HG03045 (cell line): ENCODE results near the gene FGD5.

Experiments used
- ATAC-seq: cut with Tn5 transposase; IDR thresholded peaks from one replicate; pipeline ENCODE4 v1.9.1; 2021; ENCODE audit warnings: mild to moderate bottlenecking, moderate library complexity; ENCODE audit not compliant: unreplicated experiment

FGD5 gene

DNA sequence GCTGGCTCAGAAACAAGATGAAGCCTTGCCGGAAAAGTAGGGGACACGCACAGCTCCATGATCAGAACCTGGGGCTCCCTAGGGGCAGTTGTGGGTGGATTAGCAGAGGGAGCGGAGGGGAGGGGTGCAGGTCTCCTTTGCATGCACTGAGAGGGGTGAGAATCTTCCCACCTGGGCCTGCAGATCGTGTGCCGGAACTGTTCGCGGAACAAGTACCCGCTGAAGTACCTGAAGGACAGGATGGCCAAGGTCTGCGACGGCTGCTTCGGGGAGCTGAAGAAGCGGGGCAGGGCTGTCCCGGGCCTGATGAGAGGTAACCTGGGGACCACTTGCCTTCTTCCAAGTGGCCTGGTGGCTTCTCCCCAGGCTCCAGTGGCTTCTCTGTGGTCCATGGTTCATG lies 104.1 kb downstream of the FGD5 start:
- no peak for ATAC-seq

DNA sequence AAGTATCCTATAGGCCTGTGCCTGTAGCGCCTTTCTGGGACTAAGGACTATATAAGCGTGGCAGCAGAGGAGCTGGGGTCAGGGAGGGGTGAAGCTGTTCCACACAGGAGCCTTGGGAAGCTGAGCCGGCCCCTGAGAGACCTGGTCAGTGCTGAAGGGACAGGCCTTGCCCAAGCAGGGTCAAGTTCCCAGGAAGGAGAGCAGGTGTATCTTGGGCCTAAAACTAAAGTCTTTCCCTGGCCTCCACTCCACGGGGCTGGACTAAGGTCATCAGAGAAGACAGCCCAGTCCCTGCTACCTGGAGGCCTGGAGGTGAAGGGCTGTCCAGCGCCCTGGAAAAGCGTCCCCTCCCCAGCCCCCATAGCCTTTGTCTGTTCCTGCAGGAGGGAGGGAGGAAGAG lies 104.7 kb downstream of the FGD5 start:
- ATAC-seq = no peak

DNA sequence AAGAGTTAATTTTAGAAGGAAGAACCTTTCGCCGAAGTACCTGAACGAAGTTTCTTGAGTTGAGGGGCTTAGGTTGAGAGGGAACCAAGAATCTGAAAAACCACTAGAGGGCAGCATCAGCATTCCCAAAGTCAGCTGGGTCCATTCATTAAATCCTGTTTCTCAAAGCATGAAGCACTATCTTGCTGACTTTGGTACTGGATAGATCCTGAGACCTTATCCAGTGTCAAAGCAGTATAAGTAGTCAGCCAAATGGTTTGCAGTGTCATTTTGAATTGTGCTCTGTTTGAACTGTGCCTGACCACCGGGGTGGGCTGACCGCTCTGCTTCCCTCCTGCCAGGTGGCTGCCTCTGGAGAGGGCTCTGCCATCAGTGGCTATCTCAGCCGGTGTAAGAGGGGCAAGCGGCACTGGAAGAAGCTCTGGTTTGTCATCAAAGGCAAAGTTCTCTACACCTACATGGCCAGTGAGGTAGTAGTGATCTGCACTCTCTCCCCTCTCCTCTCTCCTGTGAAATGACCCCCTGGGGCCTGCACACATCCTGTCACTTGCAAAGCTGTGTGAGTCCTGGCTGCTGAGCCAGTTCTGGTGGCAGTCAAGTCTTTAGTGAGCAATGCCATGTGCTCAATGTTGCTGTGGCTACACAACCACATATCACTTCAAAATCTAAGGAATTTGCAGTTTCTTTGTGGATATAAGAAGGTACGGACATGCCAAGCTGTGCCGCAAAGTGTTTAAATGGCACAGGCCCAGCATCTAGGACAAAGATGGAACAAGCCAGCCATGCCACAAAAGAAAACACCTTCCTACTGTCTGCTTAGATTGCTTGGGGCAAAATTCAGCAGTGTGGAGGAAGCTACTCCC lies 107.2 kb downstream of the FGD5 start:
- ATAC-seq = no peak

DNA sequence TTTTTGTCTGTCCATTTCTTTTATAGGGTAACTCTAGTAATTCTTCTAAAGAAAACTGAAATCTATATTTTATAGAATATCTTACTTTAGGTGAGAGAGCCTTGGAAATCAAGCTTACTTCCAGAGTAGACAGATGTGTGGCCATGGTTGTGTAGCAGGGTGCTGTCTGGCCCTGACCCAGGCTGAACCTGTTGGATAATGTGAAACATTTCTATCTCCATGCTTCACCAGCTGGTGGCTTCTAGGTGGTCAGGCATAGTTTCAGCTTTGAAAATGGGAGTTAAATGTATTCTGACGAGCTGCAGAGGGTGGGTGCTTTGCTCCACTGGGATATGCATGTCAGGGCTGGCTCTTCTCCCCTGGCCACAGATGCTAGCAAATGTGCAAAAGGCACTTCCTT lies 107.8 kb downstream of the FGD5 start:
- ATAC-seq = no peak

DNA sequence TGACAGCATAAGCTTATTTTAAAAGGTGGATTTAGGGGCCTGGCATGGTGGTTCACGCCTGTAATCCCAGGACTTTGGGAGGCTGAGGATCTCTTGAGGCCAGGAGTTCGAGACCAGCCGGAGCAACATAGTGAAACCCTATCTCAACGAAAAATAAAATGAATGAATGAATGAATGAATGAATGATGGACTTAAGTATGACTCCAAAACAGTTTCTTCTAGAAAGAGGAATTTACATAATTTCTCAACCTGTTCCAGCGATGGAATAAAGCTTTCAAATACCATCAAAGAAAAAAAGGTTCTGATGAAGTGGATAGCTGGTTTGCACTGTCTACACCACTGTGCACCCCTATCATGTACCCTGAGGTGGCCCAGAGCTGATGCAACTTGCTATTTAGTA lies 108.5 kb downstream of the FGD5 start:
- ATAC-seq = no peak

DNA sequence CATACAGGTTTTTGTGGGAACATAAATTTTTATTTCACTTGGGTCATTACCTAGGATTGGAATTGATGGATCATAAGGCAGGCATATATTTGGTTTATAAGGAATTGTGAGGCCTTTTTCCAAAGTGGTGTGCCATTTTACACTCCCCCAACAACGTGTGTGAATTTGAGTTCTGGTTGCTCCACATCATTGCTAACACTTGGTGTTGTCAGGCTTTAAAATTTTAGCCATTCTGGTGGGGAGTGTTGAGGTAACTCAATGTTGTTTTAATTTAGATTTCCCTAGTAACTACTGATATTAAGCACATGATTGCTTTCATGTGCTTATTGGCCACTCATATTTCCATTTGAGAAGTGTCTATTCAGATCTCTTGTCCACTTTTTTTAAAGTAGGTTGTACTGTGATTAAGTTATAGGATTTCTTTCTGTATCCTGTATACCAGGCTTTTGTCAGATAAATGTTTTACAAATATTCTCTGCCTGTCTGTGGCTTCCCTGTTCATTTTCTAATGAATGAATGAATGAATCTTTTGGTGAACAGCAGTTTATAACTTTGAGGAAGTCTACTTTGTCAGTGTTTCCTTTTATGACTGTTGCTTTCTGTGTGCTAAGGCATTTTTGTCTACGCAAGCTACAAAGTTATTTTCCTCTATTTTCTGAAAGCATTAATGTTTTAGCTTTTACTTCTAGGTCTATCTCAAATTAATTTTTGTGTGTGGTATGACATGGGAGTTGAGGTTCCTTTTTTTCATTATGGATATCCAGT lies 110.7 kb downstream of the FGD5 start:
- no peak for ATAC-seq

DNA sequence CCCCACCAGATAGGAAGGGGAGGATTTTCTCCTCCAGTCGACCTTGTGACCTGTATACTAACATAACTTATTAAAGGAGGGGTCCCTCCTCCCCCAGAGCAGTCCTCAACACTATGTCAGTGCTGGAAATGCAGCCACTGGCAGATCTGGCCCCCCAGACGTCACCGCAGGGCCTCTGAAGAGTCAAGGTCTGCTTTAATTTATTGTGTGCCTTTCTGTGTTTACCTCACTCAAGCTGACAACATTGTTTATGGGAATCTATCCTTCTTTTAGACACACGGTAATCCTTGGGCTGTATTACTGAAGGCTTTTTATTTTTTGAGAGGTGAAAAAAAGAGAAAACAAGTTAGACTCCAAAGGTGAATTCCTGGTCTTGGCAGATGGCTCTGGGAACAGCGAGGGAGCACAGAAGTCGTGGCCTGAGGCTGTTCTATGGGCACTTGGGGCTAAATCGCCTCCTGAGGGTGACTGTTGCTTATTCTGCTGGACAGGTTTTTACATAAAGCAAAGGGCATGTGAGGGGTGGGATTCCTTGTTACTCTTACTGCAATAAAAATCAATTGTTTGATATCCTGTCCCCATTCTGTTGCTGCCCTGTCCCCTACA lies 115.2 kb downstream of the FGD5 start:
- no peak for ATAC-seq

DNA sequence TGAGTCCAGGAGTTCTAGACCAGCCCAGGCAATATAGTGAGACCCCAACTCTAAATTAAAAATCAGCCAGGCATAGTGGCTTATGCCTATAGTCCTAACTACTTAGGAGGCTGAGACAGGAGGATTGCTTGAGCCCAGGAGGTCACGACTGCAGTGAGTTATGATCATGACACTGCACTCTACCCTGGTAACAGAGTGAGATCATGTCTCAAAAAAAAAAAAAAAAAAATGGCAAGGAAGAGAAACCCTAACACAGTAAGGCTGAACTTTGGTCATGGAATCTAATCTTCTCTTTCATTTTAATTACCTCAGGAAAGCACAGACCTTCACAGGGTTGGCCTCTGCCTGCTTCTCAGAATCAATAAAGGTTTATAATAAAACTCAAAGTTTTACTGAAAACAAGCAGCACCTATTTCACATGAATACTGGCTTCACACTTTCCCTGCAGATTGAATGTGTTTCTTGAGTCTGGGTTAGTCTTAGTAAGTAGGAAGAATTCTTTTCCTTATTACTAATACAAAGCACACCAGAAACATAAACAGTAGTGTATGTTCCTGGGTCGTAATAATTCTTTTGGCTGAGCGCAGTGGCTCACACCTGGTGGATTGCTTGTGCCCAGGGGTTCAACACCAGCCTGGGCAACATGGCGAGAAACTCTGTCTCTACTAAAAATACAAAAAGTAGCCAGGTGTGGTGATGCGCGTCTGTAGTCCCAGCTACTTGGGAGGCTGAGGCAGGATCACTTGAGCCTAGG lies 117.0 kb downstream of the FGD5 start:
- no peak for ATAC-seq

DNA sequence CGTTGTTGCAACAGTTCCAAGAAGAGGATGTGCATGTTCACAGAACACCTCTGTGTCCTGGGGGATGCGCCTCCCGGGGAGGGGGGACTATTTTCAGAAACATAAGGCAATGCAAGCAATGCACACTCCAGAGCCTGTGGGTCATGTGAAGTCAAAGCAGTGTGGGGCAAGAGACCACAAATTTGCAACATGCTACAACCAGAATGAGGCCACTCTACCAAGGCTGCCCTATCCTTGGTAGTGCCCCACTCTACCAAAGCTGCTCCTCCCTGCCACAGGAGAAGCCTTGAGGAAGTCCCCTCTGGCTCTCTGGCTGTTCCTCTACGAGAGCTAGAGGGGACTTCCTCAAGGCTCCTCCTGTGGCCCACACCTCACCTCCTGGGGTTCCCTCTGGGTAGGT lies 120.2 kb downstream of the FGD5 start:
- ATAC-seq = no peak

DNA sequence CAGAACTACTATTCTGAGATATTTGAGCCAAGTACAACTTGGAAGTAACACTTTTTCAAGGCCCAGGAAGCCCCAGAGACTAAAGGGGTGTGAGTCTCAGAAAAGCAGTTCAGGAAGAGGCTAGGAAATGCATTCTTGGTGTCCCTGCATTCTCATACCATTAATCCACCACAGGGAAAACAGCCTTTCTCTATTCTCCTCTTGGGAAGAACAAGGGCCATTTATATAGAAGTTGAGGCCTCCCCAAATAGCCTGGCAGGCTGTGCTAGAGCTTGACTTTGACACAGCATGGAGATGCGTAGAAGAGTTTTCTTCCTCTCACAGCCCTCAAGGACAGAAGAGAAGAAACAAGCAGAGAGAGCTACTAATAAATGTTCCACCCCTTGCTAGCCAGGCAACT lies 123.1 kb downstream of the FGD5 start:
- no peak for ATAC-seq

DNA sequence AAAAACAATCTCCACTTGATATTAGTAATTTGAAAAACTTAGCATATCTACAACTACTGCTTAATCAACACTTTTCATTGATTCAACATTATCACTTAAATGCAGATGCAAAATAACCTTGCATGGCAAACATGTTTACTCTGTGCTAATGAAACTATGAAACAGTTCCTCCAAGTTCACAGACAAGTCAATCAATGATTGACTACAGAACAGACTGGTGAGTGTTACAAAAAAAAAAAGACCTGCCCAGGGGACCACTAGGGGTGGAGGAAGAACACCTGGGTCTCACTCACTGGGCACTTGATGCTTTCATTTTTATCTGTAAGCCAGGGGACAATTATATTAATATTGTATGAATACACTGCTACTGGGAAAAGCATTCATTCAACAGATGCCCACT lies 124.3 kb downstream of the FGD5 start:
- ATAC-seq = no peak

DNA sequence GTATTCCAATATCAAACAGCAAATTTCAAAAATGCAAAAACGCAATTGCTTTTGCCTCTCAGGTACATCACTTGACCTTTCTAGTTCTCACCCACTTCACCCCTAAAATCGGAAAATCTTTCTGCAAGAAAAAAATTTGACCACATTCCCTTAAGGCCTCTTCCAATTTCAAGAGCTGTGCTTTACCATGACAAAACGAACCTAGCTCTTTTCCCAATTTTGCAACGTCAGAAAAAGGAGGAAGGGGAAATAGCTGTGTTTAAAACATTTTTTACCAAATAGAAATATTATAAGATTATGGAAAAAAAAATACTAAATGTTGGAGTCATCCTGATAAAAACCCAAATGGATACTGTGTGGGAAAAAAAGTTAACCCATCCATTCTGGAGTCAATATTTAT lies 127.5 kb downstream of the FGD5 start:
- ATAC-seq = no peak

DNA sequence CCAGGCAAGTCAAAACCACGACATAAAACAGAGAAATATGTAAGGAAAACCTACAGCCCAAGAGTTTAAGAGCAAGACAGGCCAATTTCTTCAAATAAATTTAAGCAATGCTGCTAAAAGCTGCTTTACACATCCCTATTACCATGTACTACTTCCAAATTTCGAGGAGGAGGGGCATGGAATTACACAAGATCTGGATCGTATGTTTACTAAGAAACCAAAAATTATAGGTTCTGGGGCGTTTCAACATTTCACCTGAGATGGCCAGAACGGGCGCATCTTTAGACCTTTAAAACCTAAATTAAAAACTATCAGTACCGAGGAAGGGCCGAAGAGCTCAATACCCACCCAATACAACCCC lies 128.0 kb downstream of the FGD5 start:
- no peak for ATAC-seq

DNA sequence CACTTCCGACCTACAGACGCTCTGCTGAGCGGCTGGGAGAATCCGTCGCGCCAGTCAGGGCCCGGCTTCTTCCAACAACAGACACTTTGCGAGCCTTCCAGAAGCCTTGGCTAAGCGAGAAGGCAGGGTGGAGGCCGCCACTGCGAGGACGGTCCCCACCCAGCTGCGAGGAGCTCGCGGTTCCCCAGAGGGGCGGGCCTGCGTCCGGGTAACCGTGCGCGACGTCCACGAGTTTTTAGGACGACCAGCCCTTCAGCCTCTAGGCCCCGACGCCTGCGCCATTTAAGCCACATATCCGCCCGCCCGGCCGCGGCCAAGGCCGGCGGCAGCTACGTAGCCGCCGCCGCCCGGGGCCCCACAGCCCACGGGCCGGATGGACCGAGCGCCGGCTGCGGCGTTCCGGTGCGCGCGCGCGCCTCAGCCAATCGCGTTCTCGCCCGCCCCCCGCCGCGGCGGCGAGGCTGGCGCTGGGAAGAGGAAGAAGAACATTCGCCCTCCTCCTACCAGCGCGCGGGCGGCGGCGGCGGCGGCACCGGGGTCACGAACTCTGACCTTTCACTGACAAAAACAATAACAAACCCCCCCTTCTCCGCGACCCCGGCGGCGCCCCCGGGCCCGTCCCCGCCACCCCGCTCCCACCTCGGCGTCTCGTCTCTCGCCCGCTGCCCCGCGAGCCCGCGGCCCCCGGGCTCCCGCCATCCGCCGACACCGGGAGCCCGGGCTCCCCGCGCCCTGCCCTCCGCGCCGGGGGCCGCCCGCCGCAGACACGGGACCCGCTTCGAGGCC lies 128.5 kb downstream of the FGD5 start, which contains the start of gene NR2C2:
TSS of gene NR2C2 (plus strand) at position 484 of the 786 bp plus-strand sequence. CDS start 56,332 bp downstream, outside the sequence.
- peak; percentile 66 for ATAC-seq

DNA sequence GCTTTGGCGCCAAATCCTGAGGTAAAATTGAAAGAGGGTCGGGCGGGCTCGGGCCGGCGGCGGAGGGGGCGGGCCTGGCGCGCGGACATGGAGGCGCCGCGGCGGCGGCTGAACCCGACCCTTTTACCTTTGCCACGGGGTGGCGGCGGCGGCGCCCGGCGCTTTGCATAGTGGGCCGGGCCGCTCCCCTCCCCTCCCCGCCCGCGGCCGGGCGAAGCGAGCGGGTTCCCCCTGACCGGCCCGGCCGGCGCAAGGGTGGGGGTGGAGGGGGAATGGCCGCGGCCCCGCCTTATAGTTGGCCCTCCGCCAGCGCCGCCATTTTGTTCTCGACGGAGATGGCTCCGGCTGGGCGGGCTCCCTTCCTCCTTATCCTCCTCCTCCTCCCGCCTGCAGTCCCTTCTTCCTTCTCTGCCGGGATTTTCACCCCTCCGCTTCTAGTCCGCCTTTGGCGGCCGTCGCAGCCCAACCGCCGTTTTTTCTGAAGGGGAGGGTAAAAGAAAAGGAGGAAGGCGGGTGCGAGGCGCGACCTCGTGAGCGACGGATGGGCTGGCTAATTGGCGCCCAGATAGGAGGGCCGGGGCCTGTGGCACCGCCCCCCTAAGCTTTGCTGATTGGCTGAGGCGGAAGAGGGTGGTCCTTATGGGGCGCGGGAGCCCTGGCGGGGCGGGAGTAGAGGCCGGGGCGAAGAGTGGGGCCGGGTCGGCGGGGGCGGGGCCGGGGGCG lies 129.3 kb downstream of the FGD5 start:
- peak; percentile 88 for ATAC-seq

DNA sequence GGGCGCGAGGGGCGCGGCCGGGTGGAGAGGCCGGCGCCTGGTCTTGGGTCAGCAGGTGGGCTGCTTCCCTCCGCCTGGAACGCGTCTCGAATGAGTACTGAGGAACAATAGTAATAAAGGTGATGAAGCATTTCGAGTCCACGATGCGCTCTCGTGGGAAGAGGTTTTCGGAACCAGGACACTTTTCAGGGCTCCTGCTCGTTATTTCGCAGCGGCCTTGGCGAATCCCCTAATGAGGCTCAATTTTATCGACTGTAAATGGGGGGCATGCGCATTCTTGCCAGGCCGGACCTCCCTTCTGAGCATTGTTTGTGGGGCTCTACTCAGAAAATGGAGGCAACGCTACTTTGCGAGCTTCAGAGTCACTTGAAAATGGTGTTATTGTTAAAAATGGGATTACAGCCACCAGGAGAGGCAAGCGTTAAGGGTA lies 129.9 kb downstream of the FGD5 start:
- ATAC-seq = no peak

DNA sequence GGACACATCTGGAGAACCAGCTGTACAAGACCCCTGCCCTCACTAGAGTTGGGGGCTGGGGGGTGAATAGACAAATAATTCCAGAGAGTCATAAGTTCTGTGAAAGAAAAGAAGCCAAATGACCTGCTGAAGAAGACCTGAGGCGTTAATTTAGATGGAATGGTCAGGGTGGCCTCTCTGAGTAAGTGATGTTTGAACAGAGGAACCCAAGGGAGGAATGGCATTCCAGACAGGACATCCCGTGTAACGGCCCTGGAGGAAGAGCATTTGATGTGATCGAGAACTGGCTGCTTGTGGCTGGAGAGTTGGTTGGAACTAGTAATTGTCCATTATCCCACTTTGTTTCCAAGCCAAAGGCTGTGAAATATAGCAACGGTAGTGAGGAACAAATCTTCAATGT lies 130.4 kb downstream of the FGD5 start:
- no peak for ATAC-seq

DNA sequence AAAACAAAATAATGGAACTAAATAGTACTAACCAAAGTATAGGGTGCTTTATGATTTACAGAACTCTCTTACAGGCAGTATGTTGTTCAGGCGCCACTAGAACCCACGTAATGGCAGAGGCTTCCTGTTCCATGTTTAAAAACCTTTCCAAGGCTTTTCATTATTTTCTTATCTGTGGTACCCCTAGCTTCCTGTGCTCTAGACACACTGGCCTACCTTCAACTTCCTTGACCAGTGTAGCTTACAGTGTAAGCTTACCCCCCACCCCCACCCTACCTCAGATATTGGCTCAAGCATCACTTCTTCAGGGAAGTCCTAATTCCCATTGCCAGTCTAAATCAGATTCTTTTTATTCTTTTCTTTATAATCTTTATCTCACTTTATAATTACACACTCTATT lies 131.5 kb downstream of the FGD5 start:
- ATAC-seq = no peak

DNA sequence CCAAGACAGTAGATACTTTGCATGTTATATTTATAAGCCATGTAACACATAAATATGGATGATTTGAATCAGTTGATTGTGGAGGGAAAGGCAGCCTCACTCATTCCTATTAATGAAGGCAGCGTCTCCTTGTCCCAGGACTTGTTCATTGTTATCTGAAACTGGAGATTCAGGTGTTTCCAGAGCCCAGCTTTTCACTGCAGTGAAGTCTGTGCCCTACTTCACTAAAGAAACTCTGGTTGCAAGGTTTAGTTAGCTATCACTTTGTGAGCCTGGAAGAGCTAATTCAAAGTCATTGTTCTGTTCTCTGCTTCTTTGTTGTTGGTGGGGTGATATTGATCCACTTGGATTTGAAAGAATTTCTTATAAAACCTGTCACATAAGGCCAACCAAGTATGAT lies 138.4 kb downstream of the FGD5 start:
- ATAC-seq = no peak

DNA sequence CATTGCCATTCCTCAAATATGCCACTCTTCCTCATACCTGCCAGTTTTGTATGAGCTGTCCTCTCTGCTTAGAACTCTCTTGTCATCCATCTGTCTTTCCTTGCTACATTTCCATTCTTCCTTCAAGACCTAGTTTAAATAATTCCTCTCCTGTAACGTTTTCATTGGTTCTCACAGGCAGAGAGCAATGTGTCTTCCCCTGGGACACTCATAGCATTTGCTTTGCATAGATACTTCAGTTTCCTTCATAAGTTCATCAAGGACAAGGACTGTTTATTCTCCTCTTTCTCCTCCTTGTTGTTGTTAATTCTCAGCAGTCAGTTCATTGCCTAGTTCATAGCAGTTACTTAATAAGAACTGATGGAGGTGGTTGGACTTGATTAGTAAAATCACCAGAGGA lies 139.2 kb downstream of the FGD5 start:
- ATAC-seq = no peak
